HEK293 (cell line): Measurements from ENCODE around the gene PCBD1.

Experiments used
- ZNF140 ChIP-seq: fragments of 450-650 bp; formaldehyde crosslinking; IDR thresholded peaks from 2 replicates; pipeline ENCODE4 v1.5.1; 2016; ENCODE audit warnings: missing biosample characterization, missing genetic modification characterization
- ZNF155 ChIP-seq: fragments of 450-650 bp; formaldehyde crosslinking; IDR thresholded peaks from 2 replicates; pipeline ENCODE4 v1.5.1; 2016; ENCODE audit warnings: missing biosample characterization, missing genetic modification characterization
- TF ChIP-seq, protein P1 (sequence below): fragments of 450-650 bp; formaldehyde crosslinking; IDR thresholded peaks from 2 replicates; pipeline ENCODE4 v1.5.1; 2016; ENCODE audit warnings: missing biosample characterization, missing genetic modification characterization

DNA sequence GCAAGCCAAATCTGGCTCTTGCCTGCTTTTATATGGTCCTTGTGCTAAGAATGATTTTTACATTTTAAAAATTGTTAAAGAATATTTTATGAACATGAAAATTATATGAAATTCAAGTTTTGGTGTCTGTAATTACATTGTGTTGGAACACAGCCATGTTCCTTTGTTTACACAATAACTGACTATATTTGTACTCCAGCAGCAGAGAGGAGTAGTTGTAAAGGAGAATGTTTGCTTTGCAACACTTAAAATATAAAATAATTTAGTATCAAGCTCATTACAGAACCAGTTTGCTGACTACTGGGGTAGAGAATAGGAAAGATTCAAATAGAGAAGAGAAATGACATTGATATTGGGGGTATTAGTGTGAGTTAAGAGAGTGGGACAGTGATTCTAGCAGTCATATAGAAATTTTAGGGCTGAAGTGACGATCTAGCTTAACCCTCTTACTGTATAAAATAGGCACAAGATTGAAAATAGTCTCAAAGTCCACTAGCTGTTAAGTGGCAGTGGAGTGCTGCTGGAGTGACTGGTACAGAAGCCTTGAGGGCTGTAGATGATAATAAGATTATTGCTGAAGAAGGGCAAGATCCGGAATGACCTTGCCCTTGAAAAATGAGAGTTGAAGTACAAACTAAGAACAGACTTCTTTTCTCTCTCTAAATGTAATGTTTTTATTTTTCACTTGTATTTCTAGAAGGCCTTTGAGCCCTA lies 44.4 kb downstream of the PCBD1 start:
- TF ChIP-seq, protein P1, sequence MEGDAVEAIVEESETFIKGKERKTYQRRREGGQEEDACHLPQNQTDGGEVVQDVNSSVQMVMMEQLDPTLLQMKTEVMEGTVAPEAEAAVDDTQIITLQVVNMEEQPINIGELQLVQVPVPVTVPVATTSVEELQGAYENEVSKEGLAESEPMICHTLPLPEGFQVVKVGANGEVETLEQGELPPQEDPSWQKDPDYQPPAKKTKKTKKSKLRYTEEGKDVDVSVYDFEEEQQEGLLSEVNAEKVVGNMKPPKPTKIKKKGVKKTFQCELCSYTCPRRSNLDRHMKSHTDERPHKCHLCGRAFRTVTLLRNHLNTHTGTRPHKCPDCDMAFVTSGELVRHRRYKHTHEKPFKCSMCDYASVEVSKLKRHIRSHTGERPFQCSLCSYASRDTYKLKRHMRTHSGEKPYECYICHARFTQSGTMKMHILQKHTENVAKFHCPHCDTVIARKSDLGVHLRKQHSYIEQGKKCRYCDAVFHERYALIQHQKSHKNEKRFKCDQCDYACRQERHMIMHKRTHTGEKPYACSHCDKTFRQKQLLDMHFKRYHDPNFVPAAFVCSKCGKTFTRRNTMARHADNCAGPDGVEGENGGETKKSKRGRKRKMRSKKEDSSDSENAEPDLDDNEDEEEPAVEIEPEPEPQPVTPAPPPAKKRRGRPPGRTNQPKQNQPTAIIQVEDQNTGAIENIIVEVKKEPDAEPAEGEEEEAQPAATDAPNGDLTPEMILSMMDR: no peak
- no peak for TF ChIP-seq ZNF155 (tag by site-specific recombination)
- TF ChIP-seq ZNF140 (tag by site-specific recombination): no peak
